Left colon (tissue), 2 donors: ENCODE data around the gene PATL2. TPM values are rescaled to one million over a fixed set of nuclear protein-coding genes. Genes with fewer than 3 reads are reported as not detected.
"Not testable (repeated sequence)": the region's sequence is repeated elsewhere in the genome, so short reads cannot be mapped to it uniquely, and the experiment has no call there.

Experiments
- ATAC-seq: fragments of 200-7000 bp; cut with Tn5 transposase; one replicate; pipeline ENCODE4 v1.9.1; 2020; ENCODE audit warnings: mild to moderate bottlenecking, moderate library complexity
- DNase-seq, 2 donors: peaks; one replicate each; pipeline ENCODE4 v3.0.0-alpha.2; 2020
- intact Hi-C, 2 donors: fragments of 100-400 bp; cut with DNase I in 1 of 2; cut with micrococcal nuclease in 1 of 2; formaldehyde crosslinking; loops; one replicate each; pipeline versions ENCODE4 v1.11.2 to v1.14.0; 2022; cut with DNase I, micrococcal nuclease
- total RNA-seq, 2 donors: library from RNA; stranded (reverse); fragmentation: NEBNext Ultra II Directional; extraction: Animal tissue kit (Norgen Biotek cat#: 25700); gene quantifications; one replicate each; pipeline ENCODE4 v1.2.1, GENCODE V29; 2021
- donor health status: DM: no; HTN: no; CAD: no.
- donor health status: DM: yes; HTN: yes; CAD: no.

PATL2 gene
- total RNA-seq, 2 donors from 2014 or later = 4.3 to 4.5 TPM

DNA sequence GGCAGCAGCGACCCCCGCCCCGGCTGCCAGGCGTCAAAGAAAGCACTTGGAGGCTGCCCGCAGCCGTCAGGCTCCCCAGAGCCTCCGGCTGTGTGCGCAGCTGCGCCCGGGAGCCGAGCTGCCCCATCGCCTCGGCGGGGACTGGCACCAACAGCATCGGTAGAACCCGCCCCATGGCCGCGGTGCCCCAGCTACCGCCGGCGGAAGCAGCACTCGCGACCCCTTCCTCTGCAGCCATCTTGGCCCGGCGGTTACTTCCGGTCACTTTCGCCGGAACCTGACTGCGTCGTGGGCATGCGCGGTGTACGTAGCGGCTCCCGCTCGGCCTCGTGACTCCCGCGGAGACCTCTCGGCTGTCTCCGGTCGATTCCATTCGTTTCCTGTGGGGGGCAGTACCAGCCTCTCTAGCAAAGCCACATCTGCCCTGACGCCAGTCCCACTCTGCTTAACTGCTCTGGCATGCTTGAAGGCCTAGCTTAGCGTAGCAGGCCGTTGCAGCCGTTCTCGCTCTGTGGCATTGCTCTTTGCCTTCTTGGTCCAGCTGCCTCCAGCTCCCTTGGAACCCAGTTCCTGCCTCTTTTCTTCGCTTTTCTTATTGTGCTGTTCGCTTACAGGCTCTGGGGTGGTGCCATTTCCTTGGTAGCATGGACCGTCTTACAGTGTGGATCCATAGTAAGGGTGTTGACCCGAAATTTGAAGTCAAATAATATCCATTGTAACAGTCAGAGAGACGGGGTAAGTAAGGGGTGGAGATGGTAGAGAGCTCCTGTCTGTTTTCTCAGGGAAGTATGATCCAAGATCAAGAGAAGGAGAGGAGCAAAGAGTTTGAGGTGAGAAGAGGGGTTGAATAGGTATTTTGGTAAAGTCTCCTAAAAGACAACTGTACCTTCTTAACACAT is 47.5 kb downstream of the PATL2 start, which contains the start of gene SPG11:
SPG11 (minus strand) TSS at position 253 of the 899 bp plus-strand sequence; CDS start at position 238, 15 bp downstream.
- DNase-seq = peak; percentile 98 to 99
- ATAC-seq = peak; percentile 90
- intact Hi-C loops = loop anchor here (5.0 kb wide), 1 partner anchor 74 kb away; the partner anchor contains the start of gene TRIM69 (in 2 of the 2)

DNA sequence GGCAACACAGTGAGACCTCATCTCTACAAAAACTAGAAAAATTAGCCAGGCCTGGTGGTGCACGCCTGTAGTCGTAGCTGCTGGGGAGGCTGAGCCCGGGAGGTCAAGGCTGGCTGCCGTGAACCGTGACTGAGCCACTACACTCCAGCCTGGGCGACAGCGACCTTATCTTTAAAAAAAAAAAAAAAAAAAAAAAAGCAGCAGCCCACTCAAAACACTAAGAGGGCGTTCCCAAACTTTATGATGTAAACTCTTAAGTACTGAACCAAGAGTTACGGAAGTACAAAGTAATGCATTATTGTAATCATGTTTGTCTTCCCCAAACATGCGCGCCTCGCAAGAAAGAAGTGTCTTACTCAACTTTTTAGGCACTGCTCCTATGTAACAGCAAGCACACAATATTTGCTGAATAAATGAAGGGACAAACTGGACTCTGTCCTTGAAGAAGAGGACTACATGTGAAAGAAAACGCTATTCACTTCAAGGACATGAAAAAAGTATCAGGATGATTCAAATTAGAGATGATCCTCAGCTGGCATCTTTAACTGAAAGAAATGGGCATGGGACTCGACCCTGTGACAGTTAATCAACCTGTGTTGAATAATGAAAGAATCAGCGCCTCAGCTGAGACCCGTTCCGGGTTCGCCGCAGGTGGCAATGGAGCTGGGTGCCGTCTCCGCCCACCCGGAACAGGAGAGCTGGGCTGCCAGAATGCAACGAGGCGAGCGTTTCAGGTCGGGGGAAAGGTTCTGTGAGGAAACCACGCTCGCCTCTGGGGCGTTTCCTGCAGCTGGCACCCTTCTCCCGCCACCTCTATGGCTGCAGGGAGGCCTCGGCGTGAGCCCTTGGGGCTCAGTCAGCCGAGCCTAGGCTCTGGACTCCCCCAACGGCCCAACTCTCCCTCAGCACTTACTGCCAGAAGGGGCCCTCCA is 48.4 kb downstream of the PATL2 start:
- DNase-seq = peak; percentile 83 to 85
- peak; percentile 79 for ATAC-seq
- intact Hi-C loops = loop anchor here (5.0 kb wide), 1 partner anchor 75 kb away; the partner anchor contains the start of gene TRIM69 (in 2 of the 2)

DNA sequence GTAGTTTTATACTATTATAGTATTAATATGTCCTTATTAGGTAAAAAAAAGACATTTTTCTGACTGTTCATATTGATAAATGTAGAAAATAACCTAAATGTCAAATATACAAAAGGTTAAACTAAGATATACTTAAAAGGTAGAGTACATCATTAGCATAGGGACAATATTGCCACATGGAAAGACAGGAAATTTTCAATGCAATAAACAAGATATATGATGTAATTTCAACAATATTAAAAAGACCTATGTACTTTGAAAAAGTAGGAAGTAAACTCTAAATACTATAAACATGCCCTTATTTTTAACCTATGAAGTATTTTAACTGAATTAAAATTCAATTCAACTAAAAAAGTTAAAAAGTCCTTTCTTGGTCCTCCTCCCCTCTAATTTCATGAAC is 49.5 kb downstream of the PATL2 start:
- ATAC-seq (no peak), DNase-seq (no peak)
- intact Hi-C loops = loop anchor here (5.0 kb wide), 1 partner anchor 76 kb away; the partner anchor contains the start of gene TRIM69 (in 2 of the 2)

DNA sequence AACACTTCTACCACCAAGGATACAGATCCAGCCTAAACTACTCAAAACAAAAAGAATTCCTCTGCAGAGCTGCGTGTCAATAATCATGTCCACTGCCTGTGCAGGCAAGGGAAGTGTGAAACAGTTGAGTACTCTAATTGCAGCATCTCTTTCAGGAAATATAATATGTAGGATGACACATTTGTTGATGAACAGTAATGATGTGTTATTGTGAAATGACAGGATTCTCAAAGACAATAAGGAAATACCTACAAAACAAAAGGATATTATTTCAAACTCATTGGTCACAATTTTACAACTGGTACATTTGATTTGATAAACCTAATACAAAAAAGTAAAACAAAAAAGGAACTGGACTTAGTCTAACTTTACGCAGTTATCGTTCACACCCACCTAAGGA is 52.1 kb downstream of the PATL2 start:
- no peak for DNase-seq
- no peak for ATAC-seq
- intact Hi-C loops = no loop called here

DNA sequence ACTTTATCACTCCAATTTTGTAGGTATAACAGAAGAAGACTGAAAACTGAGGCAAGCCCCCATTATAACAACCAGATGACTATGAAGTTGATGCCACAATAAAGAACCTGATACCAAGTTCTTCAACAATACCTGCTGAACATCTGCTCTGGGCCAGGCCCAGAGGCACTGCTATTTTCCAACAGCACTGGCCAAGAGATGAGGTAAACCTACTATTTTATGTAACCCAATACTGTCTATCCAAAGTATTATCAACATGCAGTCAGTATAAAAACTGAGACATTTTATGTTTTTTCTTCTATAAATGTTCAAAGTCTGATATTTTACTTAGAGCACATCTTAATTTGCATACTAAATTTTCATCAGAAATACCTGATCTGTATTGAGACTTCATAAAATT is 53.7 kb downstream of the PATL2 start:
- DNase-seq = no peak
- intact Hi-C loops = no loop called here
- no peak for ATAC-seq

DNA sequence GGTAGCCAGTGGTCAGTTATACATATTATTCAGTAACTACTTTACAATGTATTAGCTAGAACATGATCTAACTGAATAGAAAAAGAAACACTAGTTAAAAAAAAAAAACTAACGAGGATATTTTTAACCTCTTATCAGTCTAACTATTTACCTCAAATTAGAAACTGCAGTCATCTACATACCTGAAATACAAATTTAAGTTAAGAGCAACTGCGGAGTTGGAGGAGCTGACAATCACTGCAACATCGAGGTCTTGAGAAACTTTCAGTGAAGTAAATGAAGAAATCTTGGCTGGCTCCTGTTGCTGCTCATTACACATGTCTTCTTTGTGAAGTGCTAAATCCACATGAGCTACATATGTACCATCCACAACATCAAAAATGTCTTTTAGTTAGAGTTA is 54.2 kb downstream of the PATL2 start:
- no peak for DNase-seq
- intact Hi-C loops = no loop called here

DNA sequence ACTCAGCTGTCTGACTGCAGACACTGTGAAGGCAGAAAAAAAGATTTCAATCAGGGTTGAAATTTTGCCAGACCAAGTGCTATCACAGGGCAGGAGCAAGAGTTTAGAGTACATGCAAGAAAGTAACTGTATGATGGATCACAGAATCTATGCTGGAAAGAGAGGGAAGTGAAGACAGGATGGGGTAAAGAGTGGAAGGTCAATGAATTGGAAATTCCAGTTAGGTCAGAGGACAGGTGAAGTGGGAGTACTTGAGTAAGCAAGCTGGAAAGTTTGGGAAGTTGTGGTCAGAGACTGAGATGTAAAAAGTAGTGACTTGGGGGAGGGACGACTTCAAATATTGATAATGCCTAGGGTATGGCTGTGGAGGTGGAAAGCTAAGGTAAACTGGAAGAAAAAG is 54.8 kb downstream of the PATL2 start:
- intact Hi-C loops = no loop called here
- ATAC-seq (no peak), DNase-seq (no peak)

More for the DNA sequence above, 54.2 kb downstream of the PATL2 start:
- no peak for ATAC-seq

DNA sequence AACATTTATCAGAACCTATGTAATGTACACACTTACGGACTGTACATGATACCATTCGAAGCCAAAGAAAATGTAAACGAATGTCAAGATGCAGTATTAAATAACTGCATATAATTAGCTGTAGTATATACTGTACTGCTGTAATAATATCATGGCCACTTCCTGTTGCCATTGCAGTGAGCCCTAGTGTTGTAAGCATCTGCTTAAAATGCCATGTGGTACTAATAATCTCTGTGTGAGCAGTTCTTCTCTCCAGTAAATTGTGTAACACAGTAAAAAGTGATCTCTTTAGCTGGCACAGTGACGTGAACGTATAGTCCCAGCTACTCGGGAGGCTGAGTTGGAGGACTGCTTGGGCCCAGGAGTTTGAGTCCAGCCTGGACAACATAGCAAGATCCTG is 56.3 kb downstream of the PATL2 start:
- ATAC-seq = no peak
- intact Hi-C loops = no loop called here
- DNase-seq = no peak

DNA sequence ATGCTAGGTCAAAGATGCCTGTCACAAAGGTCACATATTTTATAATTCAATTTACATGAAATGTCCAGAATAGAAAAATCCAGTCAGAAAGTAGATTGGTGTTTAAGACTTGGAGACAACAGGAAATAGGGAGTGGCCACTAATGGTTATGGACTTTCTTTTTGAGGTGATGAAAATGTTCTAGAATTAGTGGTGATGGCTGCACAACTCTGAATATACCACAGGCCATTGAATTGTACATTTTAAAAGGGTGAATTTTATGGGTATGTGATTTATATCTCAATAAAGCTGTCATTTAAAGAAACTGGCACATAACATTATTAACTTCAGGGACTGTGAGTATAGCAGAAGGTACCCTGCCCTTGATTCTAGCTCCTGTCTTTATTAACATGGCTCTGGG is 63.5 kb downstream of the PATL2 start:
- DNase-seq (no peak), ATAC-seq (no peak)
- intact Hi-C loops = no loop called here

DNA sequence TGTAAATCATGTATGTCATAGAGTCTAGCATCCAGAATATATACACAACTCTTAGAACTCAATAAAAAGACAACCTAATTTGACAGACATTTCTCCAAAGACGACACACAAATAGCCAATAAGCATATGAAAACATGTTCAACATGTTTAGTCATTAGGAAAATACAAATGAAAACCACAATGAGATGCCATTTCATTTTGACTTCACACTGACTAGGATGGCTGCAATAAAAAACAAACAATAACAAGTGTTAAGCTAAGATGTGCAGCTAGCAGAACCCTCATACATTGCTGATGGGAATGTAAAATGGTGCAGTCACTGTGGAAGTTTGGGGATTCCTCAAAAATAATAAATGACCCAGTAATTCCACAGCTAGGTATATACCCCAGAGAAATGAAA is 64.1 kb downstream of the PATL2 start:
- ATAC-seq (no peak), DNase-seq (no peak)
- intact Hi-C loops = no loop called here

DNA sequence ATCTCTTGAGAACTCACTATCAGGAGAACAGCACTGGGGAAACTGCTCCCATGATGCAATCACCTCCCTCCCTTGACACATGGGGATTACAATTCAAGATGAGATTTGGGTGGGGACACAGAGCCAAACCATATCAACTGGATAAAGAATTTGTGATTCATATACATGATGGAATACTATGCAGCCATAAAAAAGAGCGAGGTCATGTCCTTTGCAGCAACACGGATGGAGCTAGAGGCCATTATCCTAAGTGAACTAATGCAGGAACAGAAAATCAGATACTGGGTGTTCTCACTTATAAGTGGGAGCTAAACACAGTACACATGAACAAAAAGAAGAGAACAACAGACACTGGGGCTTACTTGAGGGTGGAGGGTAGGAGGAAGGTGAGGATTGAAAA is 64.7 kb downstream of the PATL2 start:
- DNase-seq (no peak), ATAC-seq (no peak)
- intact Hi-C loops = no loop called here

DNA sequence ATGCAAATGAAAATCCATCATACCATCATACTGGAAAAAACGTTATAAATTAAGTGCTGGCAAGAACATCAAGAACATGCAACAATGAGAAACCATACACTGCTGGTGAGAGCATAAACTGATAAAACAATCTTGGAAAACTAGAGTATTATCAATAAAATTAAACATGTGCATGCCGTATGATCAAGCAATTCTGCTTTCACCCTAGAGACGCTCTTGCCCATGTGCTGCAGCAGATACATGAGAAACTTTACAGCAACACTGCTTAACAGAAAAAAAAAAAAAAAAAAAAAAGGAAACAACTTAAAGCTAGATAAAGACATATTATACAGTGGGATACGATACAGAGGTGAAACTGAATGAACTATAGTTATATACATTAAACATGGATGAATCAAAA is 69.5 kb downstream of the PATL2 start:
- intact Hi-C loops = no loop called here
- ATAC-seq = no peak
- DNase-seq = no peak

DNA sequence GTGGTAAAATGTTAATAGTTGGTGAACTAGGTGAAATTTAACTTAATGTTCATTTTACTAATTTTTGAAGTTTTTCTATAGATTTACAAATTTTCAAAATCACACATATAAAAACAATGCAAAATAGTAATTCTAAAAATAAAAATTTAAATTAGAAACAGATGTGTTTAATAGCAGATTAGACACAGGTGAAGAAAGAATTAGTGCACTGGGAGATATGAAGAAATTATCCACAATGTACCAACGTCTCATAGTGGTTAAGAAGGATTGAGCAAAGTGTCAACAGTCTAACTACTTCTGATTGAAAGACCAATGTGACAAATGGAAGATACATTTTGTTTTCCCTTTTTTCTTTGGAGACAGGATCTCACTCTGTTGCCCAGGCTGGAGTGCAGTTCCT is 74.1 kb downstream of the PATL2 start:
- ATAC-seq (no peak), DNase-seq (no peak)
- intact Hi-C loops = no loop called here

DNA sequence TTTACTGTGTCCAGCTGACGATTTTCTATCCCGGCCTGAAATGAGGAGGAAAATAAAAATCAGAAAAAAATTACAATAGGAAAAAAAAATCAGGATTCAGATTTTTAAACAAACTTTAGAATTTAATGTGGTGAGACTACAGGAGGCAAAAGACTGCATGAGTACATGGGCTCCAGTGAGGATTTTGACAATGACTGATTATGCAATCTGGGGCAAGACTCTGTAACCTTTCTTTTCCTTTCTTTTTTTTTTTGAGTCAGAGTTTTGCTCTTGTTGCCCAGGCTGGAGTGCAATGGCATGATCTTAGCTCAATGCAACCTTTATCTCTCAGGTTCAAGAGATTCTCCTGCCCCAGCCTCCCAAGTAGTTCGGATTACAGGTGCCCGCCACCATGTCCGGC is 77.5 kb downstream of the PATL2 start:
- ATAC-seq (no peak), DNase-seq (no peak)

DNA sequence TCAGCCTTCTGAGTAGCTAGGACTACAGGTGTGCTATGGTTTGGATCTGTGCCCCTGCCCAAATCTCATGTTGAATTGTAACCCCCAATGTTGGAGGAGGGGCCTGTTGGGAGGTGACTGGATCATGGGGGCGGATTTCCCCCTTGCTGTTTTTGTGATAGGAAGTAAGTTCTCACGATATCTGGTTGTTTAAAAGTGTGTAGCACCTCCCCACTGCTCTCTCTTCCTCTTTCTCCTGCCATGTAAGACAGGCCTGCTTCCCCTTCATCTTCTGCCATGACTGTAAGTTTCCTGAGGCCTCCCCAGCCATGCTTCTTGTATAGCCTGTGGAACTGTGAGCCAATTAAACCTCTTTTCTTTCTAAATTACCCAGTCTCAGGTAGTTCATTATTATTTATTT is 85.8 kb downstream of the PATL2 start:
- intact Hi-C loops, ATAC-seq, DNase-seq: not testable (repeated sequence)

More for the DNA sequence above, 77.5 kb downstream of the PATL2 start:
- intact Hi-C loops = no loop called here

DNA sequence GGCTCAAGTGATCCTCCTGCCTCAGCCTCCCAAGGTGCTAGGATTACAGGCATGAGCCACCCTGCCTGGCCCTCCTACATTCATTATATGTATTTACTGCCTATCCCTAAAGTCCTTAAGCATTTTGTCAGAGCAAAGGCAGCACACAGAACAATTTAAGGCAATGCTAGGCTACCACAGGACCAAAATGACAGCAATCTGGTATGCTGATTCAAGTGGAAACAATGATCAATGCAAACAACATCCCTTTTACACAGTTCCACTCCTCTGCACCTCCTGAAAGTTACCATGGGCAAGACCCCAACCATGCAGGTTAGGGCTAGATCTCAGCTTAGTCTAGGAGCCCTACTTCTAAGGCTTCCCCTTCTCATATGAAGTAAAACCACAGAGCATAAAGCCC is 87.9 kb downstream of the PATL2 start:
- ATAC-seq = no peak
- intact Hi-C loops = no loop called here
- DNase-seq = no peak

DNA sequence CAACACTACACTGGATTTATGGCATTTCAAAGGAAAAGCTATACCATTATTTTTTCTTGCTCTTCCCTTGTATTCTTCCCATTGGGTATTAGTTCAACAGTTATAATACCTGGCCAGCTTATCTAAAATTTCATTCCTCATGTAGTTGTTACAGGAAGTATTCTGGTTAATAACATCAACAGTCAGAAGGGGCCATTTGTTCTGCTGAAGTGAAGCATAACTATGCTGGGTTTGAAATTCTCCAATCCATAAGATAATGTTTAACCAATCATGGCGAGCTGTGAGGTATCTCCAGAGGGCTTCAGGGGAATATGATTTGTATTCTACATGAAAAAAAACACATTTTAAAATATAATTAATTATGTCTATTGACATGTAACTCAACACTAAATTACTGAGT is 91.0 kb downstream of the PATL2 start:
- DNase-seq = no peak
- no peak for ATAC-seq
- intact Hi-C loops = no loop called here

DNA sequence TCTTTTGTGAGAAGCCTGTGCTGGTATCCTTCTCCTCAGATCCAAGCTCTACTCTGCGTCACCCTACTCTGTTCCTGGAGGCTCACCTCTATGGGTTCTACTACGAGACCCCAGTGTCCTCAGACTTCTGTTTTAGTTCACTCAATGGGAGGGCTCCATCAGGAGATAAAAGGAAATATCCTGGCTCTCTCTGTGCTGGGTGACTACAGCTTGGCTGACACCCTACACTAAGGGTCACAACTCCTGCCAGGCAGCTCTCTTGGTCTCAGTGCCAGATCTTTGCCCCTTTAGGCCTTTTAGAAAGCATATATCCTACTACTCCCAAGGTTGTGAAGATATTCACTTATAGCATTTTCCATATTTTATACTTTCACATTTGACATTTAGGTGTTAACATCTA is 94.1 kb downstream of the PATL2 start:
- ATAC-seq (no peak), DNase-seq (no peak)
- intact Hi-C loops = no loop called here
